NCI-H187 (cell line): ENCODE data around the gene ATP2C2.
"Not testable (repeated sequence)": the region's sequence is repeated elsewhere in the genome, so short reads cannot be mapped to it uniquely, and the experiment has no call there.

Experiments
- DNase-seq, 2 experiments: peaks; one replicate each; lab custom pipeline; 2025; lab: John Stamatoyannopoulos, UW

The ATP2C2 gene

DNA sequence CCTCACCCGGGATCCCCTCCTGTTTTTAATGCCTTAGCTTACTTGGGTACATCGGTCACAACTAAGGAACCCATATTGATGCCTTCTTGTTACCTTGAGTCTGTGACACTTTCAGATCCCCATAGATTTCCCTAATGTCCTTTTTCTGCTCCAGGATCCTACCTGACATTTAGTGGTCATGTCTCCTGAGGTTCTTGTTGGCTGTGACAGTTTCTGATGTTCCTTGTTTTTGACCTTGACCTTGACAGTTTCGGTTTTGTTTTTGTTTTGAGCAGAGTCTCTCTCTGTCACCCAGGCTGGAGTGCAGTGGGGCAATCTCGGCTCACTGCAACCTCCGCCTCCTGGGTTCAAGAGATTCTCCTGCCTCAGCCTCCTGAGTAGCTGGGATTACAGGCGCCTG lies 52.2 kb downstream of the ATP2C2 start:
- DNase-seq = not testable (repeated sequence)

DNA sequence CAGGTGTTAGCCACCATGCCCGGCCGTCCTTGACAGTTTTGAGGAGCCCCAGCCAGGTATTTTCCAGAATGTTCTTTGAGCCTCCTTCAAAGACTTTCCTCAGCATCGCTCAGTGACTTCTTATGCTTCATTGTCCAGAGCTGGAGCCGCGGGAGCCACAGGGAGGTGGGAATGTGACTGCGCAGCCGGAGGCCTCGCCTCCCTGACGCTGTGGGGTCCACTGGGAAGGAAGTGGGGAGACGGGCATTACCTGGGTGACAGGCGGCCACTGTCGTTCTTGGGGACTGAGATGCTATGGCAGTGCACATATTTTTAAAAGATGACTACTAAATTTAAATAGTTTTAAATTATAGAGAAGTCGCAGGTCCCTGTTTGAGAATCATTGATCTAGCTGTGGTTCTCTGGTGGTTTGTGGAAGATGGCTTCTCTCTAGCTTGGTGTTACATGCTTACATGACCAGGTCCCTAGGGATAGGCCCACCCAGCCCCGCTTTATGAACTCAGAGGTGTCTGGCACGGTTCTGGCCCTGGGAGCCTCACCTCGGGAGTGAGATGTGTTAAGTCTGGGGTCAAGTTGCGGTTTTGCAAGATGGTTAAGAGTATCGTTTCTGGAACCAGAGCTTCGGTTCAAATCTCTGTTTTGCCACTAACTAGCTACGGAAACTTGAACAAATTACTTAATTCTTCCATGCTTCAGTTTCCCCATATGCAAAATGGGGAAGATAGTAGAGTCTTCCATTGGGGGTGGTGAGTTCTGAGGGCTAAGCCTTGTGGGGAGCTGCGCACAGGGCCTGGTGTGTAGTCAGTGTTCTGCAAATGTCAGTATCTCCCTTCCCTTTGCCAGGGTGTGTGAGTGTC lies 53.0 kb downstream of the ATP2C2 start:
- no peak for DNase-seq

DNA sequence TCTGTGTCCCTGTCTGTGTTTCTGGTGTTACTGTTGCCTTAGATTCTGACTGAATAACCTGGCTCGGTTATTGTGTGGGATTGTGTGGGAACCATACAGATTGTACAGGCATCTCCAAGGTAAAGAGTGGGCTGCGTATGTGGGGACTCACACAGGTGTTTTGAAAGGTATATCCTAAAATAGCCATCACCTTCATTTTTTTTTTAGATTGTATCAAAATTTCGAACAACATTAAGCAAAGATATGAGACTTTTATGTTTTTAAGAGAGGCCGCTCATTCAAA lies 53.5 kb downstream of the ATP2C2 start:
- DNase-seq = no peak

DNA sequence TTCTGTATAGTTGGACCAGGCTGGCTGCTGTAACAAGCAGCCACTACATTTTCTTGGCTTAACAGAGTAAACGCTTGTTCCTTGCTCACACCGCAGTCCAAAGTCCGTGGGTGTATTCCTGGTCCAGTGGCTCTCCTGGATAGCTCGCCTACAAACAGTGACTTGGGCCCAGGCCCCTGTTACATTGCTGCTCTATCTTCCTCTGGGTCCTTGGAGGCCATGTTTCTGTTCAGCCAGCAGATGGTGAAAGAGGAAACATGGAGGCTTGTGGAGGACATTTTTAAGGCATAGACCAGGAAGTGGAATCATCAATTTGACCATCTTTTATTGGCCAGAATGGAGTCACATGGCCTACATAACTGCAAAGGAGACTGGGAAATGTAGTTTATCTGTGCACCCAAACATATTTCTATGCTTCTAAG lies 55.1 kb downstream of the ATP2C2 start:
- DNase-seq = no peak

DNA sequence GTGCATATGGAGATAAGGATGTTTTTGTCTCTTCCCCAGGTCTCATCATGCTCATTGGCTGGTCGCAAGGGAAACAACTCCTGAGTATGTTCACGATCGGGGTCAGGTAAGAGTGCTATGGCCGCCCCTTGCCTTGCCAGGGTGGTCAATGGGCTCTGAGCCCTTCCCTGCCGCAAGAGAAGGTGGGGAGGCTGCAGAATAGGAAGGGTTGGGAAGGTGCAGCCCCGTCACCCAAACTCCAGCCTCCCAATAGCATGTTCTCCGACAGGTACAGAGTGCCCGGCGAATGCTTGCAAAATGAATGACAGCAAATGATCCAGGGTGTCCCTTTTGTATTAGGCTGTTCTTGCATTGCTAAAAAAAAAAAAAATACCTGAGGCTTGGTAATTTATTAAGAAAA lies 57.4 kb downstream of the ATP2C2 start:
- DNase-seq = no peak

DNA sequence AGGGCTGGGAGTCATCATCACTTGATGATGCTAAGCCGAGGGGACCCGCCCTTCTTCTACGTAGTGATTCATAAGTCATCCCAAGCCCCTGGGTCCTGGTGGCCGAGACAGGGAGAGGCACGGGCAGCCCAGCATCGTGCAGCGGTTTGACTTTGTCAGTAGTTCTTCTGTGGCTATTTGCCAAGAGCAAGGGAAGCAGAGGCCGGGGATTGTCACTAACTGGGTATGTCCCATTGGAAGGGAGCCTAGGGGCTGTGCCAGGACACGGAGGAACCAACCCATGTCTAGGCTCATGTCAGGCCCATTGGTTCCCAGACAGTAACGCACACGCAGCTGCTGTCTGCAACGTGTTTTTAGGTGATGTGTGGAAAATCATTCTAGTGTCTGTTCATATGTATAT lies 58.5 kb downstream of the ATP2C2 start:
- no peak for DNase-seq

DNA sequence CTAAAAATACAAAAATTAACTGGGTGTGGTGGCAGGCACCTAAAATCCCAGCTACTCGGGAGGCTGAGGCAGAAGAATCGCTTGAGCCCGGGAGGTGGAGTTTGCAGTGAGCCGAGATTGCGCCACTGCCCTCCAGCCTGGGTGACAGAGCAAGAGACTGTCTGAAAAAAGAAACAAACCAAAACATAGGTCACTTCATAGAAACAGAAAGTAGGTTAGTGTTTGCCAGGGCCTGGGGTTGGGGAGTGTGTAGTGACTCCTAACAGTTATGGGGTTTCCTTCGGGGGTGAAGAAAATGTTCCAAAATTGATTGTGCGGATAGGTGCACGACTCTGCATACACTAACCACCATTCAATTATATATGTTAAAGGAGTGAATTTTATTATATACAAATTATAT lies 59.2 kb downstream of the ATP2C2 start:
- no peak for DNase-seq

DNA sequence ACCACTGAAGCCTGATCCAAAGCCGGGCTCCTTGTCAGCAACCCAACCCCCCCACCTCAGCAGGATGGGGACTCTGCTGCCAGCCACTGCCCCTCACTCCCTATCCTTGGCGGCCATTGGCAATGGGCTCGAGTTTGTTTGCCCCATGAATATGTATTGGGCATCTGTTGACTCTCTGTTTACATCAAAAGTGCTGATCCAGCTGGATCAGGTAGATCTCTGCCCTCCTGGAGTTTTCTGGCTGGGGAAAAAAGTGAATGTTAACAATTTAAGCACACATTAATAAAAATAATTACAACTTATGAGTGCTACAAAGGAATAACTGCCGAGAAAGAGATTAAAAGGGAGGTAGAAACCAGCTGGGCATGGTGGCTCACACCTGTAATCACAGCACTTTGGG lies 62.5 kb downstream of the ATP2C2 start:
- DNase-seq = no peak

DNA sequence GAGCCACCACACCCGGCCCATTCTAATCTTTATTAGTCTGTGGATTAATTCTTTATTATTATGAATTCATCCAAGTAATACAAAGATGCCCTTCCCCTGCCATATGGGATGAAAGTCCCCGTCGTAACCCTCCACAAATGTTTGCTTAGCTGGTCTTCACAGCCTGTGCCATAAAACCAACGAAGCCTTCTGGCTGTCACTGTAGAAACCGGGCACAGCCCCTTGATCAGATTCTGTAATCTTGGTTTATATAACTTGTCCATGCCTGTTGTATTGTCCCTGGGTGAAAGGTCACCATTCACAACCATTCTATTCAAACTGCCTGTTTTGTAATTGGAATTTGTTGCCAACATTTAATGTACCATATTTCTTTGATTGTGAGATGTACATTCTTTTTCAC lies 66.5 kb downstream of the ATP2C2 start:
- no peak for DNase-seq

DNA sequence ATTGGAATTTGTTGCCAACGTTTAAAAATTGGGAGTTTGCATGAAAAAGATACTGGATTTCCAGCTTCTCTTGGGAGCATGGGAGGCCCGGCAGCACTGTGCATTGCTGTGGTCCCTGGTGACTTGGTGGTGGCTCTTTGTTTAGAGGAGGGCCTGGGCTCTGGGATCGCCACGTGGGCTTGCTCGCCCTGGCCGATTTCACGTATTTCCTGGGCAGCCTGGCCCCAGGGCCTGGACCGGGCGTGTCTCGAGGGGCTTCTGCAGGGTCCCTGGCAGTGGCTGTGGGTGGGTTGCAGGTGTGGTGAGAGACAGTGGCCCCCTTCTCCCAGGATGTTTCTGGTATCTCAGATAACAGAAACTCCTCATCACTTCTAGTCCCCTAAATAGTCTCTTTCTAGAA lies 67.9 kb downstream of the ATP2C2 start:
- DNase-seq = no peak

DNA sequence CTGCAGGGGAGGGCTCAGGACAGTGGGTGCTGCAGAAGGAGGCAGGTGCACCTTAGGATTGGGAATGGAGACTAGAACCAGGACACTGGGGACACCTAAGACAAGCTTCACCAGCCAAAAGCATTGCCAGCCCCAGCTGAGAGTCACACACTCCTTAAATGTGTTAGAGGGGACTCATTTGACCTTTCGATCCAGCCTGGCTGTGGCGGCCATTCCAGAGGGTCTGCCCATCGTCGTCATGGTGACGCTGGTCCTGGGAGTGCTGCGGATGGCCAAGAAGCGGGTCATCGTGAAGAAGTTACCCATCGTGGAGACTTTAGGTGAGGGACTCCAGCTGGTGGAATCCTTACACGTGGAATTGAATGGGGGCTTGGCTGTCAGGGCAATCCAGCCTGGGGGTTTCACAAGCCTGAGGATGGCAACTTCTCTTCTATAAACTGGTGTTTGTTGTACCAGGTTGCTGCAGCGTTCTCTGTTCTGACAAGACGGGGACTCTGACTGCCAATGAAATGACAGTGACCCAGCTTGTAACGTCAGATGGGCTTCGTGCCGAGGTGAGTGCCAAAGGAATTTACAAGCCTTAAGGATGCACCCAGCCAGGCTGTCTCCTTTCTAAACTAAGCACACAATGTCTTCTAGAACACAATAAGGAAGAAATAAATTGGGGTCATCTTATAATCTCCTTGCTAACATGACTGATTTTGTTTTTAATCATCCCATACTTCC lies 70.8 kb downstream of the ATP2C2 start:
- DNase-seq = no peak

DNA sequence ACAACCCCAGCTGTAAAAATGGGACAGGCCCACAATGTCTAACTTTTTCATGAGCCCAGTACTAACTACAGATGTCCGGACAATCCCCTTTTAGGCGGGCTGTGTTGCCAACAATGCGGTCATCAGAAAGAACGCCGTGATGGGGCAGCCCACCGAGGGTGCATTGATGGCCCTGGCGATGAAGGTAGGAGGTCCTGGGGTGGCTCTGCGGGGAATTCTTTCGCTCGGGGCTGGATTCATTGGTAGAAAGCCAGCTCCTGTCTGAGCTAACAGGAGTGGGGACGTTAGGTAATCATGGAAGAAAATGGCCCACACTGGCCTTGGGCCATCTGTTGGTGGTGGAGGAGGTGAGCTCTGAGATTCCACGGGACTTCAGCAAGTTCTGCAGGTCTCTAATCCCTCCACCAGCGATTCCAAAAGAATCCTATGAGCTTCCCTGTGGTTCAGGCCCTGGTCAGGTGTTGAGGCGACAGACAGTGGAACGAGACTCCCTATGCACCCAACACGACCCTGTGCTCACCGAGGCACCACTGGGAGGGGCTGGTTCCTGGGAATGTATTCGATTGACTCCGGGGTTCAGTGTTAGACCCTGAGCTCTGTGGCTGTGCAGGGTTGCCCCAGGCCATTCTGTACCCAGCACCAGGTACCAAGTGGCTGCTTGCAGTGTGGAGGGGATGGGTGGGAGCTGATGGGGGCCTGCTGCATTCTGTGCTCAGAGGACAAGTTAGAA lies 74.2 kb downstream of the ATP2C2 start:
- no peak for DNase-seq

DNA sequence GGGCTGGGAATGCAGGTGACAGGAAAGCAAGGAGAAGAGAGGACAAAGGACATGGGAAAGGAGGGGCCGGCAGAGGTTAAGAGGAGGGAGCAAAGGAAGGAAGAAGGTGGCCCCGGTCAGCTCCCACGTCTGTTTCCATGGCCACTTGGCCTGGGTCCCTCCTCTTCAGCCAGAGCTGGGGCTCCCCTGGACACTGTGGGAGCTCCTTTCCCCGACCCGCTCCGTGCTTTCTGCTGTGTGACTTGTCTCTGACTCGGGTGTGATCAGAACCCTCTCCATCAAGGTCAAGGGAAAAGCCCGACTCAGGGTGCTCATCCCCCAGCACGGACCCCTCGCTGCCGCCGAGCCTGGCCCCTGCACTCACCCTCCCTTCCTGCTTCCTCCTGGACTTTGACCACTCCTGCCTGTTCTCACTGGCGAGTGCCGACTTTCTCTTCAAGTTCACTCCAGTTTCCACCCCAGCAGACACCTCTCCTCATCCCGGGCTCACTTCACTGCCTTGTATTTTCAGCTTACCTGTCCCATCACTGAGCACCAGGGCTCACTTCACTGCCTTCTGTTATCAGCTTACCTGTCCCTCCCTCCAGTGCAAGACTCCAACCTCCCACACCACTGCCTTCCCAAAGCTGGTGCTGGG lies 74.9 kb downstream of the ATP2C2 start:
- no peak for DNase-seq

DNA sequence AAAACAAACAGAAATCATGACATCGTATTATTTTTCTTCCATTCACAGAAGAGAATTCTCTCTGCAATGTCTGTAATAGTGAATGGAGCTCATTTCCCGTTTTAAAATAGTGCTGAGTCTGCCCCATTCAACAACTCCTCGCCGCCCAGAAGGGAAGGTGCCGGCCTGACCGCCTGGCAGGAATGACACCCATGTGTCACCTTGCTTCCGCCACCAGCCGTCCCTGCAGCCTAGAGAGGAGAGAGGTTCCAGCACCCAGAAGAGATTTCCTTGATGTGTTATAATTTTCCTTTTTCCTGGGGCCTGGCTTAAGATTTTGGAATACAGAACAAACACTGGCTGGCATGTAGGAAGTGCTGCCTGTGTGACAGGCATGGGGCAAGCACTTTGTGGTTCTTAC lies 76.1 kb downstream of the ATP2C2 start:
- DNase-seq = no peak

DNA sequence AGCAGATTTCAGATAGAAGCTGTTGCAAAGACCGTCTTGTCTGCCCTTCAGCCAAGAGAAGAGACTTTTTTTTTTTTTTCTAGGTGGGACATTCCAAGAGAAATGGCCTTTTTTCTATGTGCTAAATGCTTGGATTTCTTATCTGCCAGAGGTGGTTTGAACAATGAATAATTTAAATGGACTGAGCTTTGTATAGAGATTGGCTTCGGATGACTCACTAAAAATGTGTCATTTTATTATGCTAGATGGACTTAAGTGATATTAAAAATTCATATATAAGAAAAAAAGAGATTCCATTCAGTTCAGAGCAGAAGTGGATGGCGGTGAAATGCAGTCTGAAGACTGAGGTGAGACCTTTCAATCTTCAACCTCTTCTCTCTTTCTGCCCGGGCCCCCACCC lies 77.7 kb downstream of the ATP2C2 start:
- DNase-seq = no peak

DNA sequence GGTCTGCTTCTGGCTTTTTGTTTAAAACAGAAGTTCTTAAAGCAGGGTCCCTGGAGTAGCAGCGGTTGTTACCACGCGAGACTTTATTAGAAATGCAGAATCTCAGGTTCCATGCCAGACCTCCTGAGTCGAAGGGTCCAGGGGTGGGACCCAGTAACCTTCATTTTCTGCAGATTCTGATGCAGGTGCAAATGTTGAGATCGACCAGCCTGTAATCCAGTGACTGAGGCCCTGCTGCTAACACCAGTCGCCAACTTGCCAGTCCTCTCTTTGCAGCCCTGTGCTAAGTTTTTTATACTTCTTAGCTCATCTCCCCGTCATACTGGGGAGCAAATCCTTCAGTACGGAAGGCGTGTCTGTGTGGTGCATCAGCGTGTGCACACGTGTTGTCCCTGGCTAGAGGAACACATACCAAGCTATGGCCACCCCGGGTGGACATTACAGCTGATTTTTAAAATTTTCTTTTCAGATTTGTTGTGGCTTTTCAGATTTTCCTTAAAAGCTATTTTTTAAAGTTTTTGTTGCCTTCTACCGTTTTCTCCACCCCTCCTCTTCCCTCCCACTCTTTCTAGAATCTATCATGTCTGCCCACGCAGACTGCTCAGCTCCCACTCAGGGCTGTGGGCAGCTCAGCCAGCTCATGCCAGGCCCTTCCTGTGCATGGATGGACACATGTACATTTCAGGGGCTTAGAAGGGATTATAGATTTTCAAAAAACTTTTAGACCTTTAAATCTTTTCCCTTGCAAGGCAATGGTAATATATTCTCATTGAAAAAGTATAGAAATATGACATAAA lies 78.5 kb downstream of the ATP2C2 start:
- no peak for DNase-seq

DNA sequence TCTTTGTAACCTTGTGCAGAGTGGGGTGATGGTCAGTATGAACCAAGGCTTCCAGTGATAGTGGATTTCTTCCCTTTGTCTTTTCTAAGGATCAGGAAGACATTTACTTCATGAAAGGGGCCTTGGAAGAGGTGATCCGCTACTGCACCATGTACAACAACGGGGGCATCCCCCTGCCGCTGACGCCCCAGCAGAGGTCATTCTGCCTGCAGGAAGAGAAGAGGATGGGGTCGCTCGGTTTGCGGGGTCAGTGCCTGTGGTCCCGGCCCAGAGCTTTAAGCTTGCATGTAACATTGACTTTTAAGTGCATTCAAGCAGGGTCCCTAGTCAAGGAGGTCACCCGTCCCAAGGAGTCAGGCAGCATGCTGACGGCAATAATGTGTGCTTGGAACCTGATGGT lies 80.1 kb downstream of the ATP2C2 start:
- no peak for DNase-seq

DNA sequence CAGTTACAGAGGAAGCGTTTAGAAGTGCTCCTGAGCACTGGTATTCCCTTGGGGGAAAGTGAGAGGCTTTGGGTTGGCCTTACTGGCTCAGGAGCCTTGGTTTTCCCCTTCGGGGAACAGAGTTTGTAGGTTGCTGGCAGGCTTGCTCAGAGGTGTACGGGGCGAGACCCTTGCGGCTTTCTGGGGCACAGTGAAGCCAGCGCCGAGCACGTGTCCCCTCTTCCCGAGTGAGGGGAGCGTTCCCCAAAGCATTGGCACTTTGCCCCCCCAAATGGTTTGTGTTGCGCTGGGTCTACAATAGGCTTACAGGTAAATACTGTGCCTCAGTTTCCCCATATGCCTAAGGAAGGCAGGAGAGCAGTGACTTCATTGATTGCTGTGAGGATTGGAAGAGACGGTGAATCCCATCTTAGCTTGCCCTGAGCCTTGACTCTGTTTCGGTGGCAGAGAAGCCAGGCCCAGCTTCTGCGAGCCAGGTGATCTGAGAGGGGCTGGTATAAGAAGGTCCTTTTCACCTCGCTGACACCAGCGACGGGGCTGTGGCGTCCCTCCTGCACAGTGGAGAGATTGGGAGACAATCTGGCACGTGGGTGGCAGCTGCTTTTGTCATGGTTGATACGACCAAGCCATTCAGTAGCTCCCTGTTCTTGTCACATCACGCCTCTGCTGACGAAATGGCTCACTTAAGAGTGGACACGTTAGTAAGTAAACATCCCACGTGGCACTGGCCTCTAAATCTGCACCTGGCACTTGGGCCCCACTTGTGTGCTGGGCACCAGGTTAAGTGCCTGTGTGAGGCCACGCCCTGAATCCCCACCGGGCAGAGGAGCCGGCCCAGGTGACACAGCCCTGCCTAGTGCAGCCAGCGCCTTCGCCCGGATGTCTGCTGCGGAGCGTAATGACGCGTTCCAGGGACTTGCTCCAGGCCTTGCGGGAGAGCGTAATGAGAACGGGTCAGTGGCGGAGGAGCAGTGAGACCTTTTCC lies 81.1 kb downstream of the ATP2C2 start:
- peak; percentile 46 to 67 for DNase-seq

DNA sequence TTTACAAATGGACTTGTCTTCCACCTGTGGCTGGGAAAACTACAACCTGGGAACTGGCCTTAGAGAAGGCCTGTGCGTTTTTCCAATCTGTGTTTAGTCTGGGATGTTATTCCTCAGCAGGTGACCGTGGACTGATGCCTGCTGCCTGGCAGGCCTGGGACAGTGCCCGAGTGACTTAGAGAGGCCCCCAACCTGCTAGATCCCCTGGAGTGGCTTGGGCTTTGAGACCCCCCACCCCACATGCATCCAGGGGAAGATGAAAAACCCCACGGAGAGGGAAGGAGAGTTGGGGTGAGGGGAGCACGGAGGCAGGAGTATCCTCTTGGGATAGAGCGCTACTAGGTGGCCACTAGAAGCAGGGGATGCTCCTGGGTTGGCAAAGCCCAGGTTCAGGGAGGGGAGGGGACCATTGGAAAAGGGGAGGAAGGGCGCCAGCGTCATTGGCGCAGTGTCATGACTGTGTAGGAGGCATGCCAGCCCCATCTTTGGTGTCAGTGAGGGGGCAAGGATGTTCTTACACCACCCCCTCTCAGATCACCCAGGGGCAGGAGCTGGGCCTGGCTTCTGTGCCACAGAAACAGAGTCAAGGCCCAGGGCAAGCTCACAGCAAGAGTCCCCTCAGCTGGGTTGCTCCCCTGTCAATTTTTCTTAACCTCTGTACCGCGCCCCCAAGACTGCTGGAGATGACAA lies 82.0 kb downstream of the ATP2C2 start:
- no peak for DNase-seq
